NCI-H2107 treated with DMSO at 0.1 percent for 48 hours (cell line): ENCODE data around the gene TMEM239.
"Not testable (repeated sequence)": the region's sequence is repeated elsewhere in the genome, so short reads cannot be mapped to it uniquely, and the experiment has no call there.

Experiments used
- DNase-seq: peaks from one replicate; lab custom pipeline; 2025; ENCODE audit not compliant: unreplicated experiment; lab: John Stamatoyannopoulos, UW

TMEM239 gene

DNA sequence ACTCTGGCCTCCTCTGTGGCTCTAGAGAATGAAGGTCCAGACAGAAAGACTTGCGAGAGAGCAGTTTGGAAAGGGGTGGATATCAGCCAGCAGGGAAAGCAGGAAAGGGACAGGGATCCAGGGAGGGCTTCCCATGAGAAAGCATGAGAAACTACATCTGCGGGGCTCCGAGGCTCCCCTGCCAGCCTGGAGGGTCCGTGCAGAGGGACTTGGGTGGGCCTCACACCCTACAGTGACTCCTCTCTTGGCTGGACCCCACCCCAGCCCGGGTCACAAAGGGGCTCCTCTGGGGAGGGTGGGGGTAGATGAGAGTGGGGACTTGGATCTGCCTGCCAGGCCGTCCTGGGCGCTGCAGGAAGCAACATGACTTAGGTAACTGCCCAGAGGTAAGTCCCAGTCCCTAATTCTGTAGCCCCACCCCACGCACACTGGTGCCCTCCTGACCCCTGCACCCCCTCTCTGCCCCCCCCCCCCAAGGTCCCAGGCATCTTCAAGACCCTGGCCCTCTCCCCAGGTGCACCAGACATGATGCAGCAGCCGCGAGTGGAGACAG lies at the start of gene TMEM239:
Gene TMEM239 (plus strand): TSS at position 335 of the 553 bp plus-strand sequence. CDS start 191 bp downstream, at position 526.
- no peak for DNase-seq

- no peak for DNase-seq
These were observed 48.2 kb upstream of the TMEM239 start for GRCh38 chr20:2767768-2768631.

GRCh38 chr20:2768632-2769015 lies 47.5 kb upstream of the TMEM239 start:
- no peak for DNase-seq

- DNase-seq: not testable (repeated sequence)
These were observed 46.1 kb upstream of the TMEM239 start for GRCh38 chr20:2770091-2770490.

DNA sequence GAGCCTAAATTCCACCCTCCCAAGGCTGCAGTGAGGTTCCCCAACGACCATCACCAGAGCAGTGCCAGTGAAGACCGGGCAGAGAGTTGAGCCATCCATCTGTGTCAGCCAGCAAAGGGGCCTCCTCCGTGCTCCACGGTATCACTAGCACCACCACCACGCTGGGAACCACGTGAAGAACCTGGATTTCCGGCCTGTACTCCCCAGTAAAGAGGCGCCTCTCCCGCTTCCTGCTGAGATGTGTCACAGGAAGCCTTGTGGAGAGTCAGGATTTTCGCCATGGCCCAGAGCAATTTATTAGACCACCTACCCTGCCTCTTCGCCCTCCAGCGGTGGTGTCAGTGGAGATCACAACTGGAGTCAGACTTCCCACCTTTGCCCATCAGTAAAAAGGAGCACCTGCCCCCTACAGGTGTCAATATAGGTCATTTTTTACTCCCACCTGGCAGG lies 44.5 kb upstream of the TMEM239 start:
- no peak for DNase-seq

- no peak for DNase-seq
These were observed 42.4 kb upstream of the TMEM239 start for GRCh38 chr20:2773812-2774211.

DNA sequence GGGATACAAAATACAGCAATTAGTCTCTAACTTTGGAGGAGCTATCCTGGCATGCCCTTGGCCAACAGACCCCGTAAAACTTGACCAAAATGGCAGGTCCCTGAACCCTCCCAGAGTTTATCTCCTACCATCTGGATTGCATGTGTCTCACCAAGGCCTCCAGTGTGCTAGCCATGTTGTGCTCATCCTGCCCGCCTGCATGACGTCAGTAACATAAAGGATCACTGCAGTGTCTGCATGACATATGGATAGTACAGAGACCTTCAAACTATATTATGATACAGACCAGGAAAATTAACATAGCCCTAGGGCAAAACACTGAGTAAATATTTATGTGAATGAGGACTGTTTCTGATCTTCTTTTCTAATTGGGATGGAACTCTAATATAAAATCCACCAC lies 41.0 kb upstream of the TMEM239 start:
- DNase-seq: no peak

DNA sequence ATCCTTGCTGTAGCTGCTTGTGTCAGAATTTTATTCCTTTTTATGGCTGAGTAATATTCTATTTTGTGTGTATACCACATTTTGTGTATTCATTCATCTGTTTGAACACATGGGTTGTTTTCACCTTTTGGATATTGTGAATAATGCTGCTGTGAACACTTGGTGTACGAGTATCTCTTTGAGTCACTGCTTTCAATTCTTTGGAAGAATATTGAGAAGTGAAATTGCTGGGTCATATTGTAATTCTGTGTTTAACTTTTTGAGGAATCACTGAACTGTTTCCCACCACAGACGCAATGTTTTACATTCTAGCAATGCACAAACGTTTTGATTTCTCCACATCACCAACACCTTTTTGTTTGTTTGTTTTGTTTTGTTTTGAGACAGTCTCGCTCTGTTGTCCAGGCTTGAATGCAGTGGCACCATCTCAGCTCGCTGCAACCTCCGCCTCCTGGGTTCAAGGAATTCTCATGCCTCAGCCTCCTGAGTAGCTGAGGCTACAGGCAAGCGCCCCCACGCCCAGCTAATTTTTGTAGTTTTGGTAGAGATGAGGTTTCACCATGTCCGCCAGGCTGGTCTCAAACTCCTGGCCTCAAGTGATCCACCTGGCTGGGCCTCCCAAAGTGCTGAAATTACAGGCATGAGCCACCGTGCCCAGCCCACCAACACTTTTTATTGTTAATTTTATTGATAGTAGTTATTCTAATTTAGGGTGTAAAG lies 37.4 kb upstream of the TMEM239 start:
- DNase-seq: no peak

DNA sequence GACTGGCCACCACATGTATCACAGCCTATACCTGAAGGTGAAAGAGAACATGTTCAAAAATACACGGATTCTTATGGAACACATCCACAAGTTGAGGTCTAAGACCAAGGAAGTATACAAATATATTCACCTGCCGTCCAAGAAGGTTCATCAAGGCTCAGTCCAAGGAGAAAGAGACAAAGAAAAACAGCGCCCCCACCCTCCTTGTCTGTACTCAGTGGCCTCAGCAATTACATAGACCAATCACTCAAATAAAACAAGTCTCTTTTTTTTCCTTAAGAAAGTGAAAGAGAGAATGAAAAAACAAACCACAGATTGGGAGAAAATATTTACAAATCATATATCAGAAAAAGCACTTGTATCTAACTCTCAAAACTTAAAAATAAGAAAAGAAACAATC lies 35.2 kb upstream of the TMEM239 start:
- no peak for DNase-seq

GRCh38 chr20:2783908-2784566 lies 32.1 kb upstream of the TMEM239 start:
- no peak for DNase-seq

DNA sequence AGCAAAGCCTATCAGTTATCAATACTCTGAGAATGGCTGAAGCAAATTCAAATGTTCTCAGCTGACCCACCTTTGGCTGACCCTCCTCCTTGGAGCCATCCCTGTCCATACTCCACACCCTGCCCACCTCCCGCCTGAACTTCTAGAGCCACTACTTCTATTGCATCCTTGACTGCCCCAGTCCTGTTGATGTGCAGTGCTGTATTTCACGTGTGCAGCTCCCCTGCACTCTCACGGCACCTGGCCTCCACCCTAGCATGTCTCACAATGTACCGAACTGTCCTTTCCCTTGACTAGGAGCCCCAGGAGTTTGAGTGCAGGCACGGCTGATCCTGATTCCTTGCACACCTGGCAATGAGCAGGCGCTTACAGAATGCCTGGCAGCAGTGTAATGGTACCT lies 22.7 kb upstream of the TMEM239 start:
- DNase-seq: no peak

GRCh38 chr20:2794202-2794748 lies 21.9 kb upstream of the TMEM239 start:
- no peak for DNase-seq

DNA sequence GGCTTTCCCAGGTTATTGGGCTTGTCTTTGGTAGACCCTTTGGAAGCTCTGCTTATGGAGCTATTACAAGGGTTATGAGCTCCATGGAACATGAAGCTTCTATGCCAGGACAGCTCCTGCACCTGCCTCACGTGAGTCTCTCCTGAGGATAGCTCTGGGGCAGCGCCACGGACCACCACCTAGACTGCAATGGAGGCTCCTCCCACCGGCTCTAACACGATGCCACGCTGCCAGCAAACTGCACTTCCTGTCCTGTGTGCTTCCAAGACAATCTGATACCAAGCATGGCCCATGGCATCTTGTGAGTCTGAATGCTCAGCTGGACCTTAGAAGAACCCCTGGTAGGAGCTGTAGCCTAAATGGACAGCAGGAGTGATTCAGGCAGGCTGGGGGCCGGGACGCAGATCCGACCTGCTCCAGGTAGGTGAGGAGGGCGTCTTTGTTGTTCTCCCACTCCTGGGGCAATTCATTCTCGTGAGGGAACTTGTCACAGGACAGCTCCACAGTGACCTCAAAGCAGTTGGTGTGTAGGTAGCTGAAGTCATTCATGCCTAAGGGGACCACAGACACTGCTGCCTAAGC lies 21.2 kb upstream of the TMEM239 start:
- no peak for DNase-seq

GRCh38 chr20:2795451-2795850 lies 20.7 kb upstream of the TMEM239 start:
- DNase-seq: no peak

GRCh38 chr20:2796011-2796660 lies 20.0 kb upstream of the TMEM239 start:
- no peak for DNase-seq

GRCh38 chr20:2797136-2797983 lies 18.8 kb upstream of the TMEM239 start:
- DNase-seq: no peak

- DNase-seq: no peak
These were observed 17.9 kb upstream of the TMEM239 start for GRCh38 chr20:2798095-2798805.

- no peak for DNase-seq
These were observed 17.4 kb upstream of the TMEM239 start for GRCh38 chr20:2798814-2799213.

DNA sequence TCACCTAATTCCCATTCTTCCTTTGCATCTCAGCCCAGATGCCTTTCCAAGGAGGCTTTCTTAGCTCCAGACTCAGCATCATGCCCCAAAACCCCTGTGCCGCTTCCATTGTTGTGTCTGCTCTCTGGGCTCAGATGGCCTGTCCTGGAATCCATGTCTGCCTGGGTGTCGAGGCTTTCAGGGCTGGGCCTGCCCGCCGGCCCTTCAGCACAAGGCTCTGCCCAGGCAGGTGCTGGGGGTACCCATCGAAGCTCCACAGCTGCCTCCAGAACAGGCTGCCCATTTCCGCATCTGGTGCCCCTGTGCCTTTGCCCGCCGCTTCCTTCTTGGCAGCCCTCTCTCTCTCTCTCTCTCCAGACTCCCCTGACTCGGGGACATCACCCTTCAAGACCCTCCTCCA lies 16.9 kb upstream of the TMEM239 start:
- no peak for DNase-seq
